Liver (tissue), 9 donors: ENCODE results near the gene SLC10A3. TPM values are rescaled to one million over a fixed set of nuclear protein-coding genes. Genes with fewer than 3 reads are reported as not detected.

ENCODE experiments used
- DNase-seq: peaks from one replicate; pipeline ENCODE4 v3.0.0-alpha.2; 2017; ENCODE audit warnings: low spot score
- H3K27ac ChIP-seq, 2 donors: one replicate each; pipeline ENCODE4 v1.7.0; 2013; ENCODE audit warnings: inconsistent platforms in 2 of 2, low read length in 2 of 2, control low read depth in 1 of 2, low read depth in 1 of 2, mild to moderate bottlenecking in 1 of 2
- H3K27me3 ChIP-seq, 4 donors: one replicate each; pipeline versions ENCODE4 v1.6.1 to v1.7.0; 2013; ENCODE audit warnings: low read length in 3 of 4, inconsistent platforms in 1 of 4, mild to moderate bottlenecking in 1 of 4, moderate library complexity in 1 of 4; ENCODE audit not compliant: control insufficient read depth in 4 of 4, insufficient read depth in 4 of 4
- H3K36me3 ChIP-seq, 4 donors: one replicate each; pipeline versions ENCODE4 v1.6.1 to v1.7.0; 2013; ENCODE audit warnings: low read length in 3 of 4, mild to moderate bottlenecking in 3 of 4, low read depth in 1 of 4, moderate library complexity in 1 of 4; ENCODE audit not compliant: control insufficient read depth in 4 of 4, insufficient read depth in 3 of 4
- H3K4me1 ChIP-seq, 4 donors: one replicate each; pipeline versions ENCODE4 v1.6.1 to v1.7.0; 2013; ENCODE audit warnings: low read length in 3 of 4, mild to moderate bottlenecking in 3 of 4, moderate library complexity in 1 of 4; ENCODE audit not compliant: control insufficient read depth in 4 of 4, insufficient read depth in 4 of 4
- H3K4me3 ChIP-seq, 3 donors: one replicate each; pipeline versions ENCODE4 v1.6.1 to v1.7.0; 2013; ENCODE audit warnings: low read length in 3 of 3, control low read depth in 1 of 3, low read depth in 1 of 3, mild to moderate bottlenecking in 1 of 3
- H3K9ac ChIP-seq, 2 donors: one replicate each; pipeline ENCODE4 v1.7.0; 2013; ENCODE audit warnings: low read length in 2 of 2, mild to moderate bottlenecking in 2 of 2, moderate library complexity in 2 of 2, control low read depth in 1 of 2, low read depth in 1 of 2
- H3K9me3 ChIP-seq, 4 donors: one replicate each; pipeline versions ENCODE4 v1.6.1 to v1.7.0; 2013; ENCODE audit warnings: low read length in 3 of 4; ENCODE audit not compliant: control insufficient read depth in 4 of 4
- EGR1 ChIP-seq, 2 donors: IDR thresholded peaks; 2 replicates each; pipeline ENCODE4 v1.6.1; 2016 to 2018; ENCODE audit warnings: antibody characterized with exemption in 2 of 2, low read depth in 2 of 2
- FOXA1 ChIP-seq: IDR thresholded peaks from 2 replicates; pipeline ENCODE4 v1.6.1; 2016; ENCODE audit warnings: antibody characterized with exemption
- FOXA2 ChIP-seq: IDR thresholded peaks from 2 replicates; pipeline ENCODE4 v1.6.1; 2016; ENCODE audit warnings: antibody characterized with exemption
- GABPA ChIP-seq, 2 donors: IDR thresholded peaks in 1 of 2; conservative IDR thresholded peaks in 1 of 2; 2 replicates each; pipeline ENCODE4 v1.6.1; 2016; ENCODE audit warnings: antibody characterized with exemption in 2 of 2, mild to moderate bottlenecking in 1 of 2, moderate library complexity in 1 of 2
- HNF4A ChIP-seq, 2 donors: conservative IDR thresholded peaks; 2 replicates each; pipeline ENCODE4 v1.6.1; 2016; ENCODE audit warnings: antibody characterized with exemption in 2 of 2, mild to moderate bottlenecking in 2 of 2
- HNF4G ChIP-seq: IDR thresholded peaks from 2 replicates; pipeline ENCODE4 v1.6.1; 2016; ENCODE audit warnings: antibody characterized with exemption
- JUND ChIP-seq, 2 donors: IDR thresholded peaks; 2 replicates each; pipeline ENCODE4 v1.6.1; 2016; ENCODE audit warnings: antibody characterized with exemption in 2 of 2
- NR2F2 ChIP-seq: IDR thresholded peaks from 2 replicates; pipeline ENCODE4 v1.6.1; 2016; ENCODE audit warnings: antibody characterized with exemption
- RAD21 ChIP-seq, 2 donors: IDR thresholded peaks; 2 replicates each; pipeline ENCODE4 v1.6.1; 2016; ENCODE audit warnings: antibody characterized with exemption in 2 of 2, mild to moderate bottlenecking in 2 of 2
- RXRA ChIP-seq, 2 donors: IDR thresholded peaks; 2 replicates each; pipeline ENCODE4 v1.6.1; 2017 to 2018; ENCODE audit warnings: antibody characterized with exemption in 2 of 2, mild to moderate bottlenecking in 1 of 2
- SP1 ChIP-seq: IDR thresholded peaks from 2 replicates; pipeline ENCODE4 v1.6.1; 2018; ENCODE audit warnings: antibody characterized with exemption, mild to moderate bottlenecking
- TAF1 ChIP-seq: conservative IDR thresholded peaks from 2 replicates; pipeline ENCODE4 v1.6.1; 2016; ENCODE audit warnings: antibody characterized with exemption, mild to moderate bottlenecking
- YY1 ChIP-seq: IDR thresholded peaks from 2 replicates; pipeline ENCODE4 v1.6.1; 2016; ENCODE audit warnings: antibody characterized with exemption, mild to moderate bottlenecking
- WGBS: extraction: QIAGEN DNeasy Blood & Tissue Kit; methylation state at CpG from one replicate; pipeline ENCODE4 v1.1.7; 2013; 5-methylcytosine and 5-hydroxymethylcytosine counted together
- polyA plus RNA-seq, 2 donors: library from polyadenylated mRNA; stranded (reverse) in 1 of 2; unstranded in 1 of 2; fragments of 200-250 nt in 1 of 2; fragments of >200 nt in 1 of 2; fragmentation: Nextera tagmentation in 1 of 2; extraction: Ambion mirVana in 1 of 2; gene quantifications; one replicate each; pipeline versions ENCODE4 v1.2.1 to v1.2.3, GENCODE V29; 2013 to 2015
- total RNA-seq, 2 donors: library from RNA; depleted of rRNA; stranded (reverse); fragments of >200 nt; gene quantifications; one replicate each; pipeline ENCODE4 v1.2.3, GENCODE V29; 2014
- TF ChIP-seq, protein P1 (sequence below): fragments of 150-350 bp; IDR thresholded peaks from 2 replicates; pipeline ENCODE4 v1.5.1; 2017; ENCODE audit warnings: improper control_type of control experiment, low read depth, low read length; ENCODE audit not compliant: missing input control
- TF ChIP-seq, protein P2 (sequence below): IDR thresholded peaks from 2 replicates; pipeline ENCODE4 v1.6.1; 2016; ENCODE audit warnings: antibody characterized with exemption
- donor health status: healthy.
- donor health status: healthy.
- donor health status: healthy.
- donor health status: healthy.
- donor health status: healthy.

The SLC10A3 gene
- total and polyA plus RNA-seq, 4 donors = 3.2 to 5.6 (median 4.5) TPM

DNA sequence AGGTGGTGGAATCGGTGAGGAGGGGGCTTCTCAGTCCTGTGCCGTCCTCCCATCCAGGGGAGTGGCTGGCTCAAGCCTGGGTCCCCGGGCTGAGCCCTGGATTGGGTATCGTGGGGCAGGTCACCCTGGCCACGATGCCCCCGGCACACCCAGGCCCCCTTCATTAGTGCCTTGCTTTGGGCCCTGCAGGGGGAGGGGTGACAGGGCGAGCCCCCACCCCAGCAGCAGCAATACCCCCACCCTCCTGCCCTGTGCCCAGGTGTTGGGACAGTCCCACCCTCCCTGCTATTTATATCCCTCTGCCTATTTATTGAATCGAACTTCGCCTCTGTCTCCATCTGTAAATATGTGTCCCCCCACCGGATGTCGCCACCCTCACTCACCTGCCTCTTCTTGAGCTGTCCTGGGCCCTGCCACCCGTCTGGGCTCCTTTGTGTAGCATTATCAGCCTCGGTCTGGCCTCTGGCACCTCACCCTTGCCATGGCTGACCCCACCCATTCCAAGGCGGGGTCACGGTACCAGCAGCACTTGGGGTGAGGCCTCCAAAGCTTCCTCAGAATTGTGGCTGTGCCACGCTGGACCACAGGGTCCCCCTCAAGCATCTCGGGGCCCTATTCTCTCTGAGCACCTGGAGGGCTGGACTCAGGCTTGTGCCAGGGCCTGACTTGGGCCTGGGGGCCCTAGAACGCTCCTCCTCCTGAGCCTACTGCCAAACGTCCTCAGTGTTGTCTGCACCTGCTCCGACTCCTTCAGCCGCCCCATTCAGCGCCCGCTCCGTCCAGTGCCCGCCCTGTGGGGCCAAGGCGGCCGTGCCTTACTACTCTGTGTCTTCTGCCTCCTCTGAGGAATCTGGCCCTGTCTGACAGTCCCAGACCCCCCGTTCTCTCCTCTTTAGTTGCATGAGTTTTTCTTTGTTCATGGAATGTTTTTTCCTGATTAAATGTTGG lies 17.5 kb downstream of the SLC10A3 start (continued):
- TF ChIP-seq NR2F2 = no peak
- TF ChIP-seq HNF4G = no peak
- no peak for TF ChIP-seq SP1
- TF ChIP-seq YY1 = no peak
- no peak for TF ChIP-seq JUND (IDR thresholded peaks at IDR 0.05)
- no peak for TF ChIP-seq RXRA (IDR thresholded peaks at IDR 0.05)
- TF ChIP-seq FOXA2 = no peak
- TF ChIP-seq EGR1 (IDR thresholded peaks at IDR 0.05; ENCODE audit: low read depth in 2 of 2) = no peak
- TF ChIP-seq, protein P1, sequence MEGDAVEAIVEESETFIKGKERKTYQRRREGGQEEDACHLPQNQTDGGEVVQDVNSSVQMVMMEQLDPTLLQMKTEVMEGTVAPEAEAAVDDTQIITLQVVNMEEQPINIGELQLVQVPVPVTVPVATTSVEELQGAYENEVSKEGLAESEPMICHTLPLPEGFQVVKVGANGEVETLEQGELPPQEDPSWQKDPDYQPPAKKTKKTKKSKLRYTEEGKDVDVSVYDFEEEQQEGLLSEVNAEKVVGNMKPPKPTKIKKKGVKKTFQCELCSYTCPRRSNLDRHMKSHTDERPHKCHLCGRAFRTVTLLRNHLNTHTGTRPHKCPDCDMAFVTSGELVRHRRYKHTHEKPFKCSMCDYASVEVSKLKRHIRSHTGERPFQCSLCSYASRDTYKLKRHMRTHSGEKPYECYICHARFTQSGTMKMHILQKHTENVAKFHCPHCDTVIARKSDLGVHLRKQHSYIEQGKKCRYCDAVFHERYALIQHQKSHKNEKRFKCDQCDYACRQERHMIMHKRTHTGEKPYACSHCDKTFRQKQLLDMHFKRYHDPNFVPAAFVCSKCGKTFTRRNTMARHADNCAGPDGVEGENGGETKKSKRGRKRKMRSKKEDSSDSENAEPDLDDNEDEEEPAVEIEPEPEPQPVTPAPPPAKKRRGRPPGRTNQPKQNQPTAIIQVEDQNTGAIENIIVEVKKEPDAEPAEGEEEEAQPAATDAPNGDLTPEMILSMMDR = no peak

DNA sequence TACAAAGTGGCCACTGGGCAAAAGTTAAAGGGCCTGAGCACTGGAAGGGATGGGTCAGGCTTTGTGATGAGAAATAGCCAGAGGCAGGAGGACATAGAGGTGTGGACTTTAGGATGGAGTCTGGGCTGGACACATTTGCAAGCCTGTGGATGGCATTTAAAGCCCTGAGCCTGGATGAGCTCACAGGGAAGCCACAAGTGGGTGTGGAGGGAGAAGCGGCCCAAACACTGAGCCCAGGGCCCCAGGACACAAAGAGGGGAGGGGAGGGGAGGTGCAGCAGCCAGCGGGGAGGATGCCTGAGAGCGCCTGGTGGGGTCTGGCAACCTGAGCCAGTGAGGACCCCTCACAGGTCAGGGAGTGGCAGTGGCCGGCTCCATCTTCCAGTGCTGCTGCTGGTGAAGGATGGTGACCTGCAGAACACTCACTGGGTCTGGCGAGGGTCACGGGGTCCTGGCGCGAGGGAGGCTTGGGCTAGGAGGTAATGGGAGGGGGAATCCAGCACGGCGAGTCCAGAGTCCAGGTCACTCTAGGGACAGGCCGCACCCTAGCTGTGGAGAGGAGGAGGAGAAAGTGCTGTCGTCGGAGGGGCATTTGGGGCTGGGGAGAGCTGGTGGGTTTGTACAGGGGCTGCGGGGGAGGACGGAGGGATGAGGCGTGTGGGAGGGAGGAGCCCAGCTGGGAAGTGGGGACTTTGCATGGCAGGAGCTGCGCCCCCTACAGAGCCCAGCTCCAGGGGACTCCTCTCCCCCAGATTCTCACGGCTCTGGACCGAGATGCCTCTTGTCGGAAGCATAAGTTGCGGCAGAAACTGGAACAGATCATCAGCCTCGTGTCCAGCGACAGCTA lies 18.4 kb downstream of the SLC10A3 start:
- Histone ChIP-seq H3K9me3 (no peaks in the 10 kb centered on the region), H3K4me1 (no peaks in the 10 kb centered on the region), H3K36me3 (no peaks in the 10 kb centered on the region), H3K9ac (no peak overlapping the region), H3K27ac (no peak overlapping the region), H3K27me3 (no peaks in the 10 kb centered on the region), H3K4me3 (no peak overlapping the region)
- DNase-seq = no peak
- TF ChIP-seq HNF4A (conservative IDR thresholded peaks at IDR 0.05) (no peak), TAF1 (no peak), FOXA2 (no peak), GABPA (IDR thresholded peaks at IDR 0.05 in 1 of 2, conservative IDR thresholded peaks at IDR 0.05 in 1 of 2) (no peak), EGR1 (IDR thresholded peaks at IDR 0.05; ENCODE audit: low read depth in 2 of 2) (no peak), RAD21 (IDR thresholded peaks at IDR 0.05) (no peak), YY1 (no peak), FOXA1 (no peak), HNF4G (no peak)
- WGBS = 77% methylated on average over 23 of the region's 23 CpGs

DNA sequence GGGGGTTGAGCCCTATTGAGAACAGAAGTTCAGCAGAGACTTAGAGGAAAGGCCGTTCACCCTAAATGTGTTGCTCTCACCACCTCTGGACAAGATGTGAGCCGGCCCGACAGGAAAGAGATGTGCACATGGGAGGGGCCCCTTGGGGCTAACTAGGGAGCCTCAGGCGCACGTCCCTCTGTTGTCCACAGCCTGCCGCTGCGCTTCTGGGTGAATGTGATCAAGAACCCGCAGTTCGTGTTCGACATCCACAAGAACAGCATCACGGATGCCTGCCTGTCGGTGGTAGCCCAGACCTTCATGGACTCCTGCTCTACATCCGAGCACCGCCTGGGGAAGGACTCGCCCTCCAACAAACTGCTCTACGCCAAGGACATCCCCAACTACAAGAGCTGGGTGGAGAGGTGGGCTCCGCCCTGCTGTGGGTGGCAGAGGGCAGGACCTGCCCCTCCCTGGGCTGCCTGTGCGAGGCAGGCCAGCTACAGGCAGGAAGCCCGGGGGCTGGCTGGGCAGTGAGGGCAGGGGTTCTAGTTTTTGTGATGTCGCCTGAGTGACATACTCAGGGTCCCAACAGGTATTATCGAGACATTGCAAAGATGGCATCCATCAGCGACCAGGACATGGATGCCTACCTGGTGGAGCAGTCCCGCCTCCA lies 19.4 kb downstream of the SLC10A3 start:
- Histone ChIP-seq H3K9ac (no peak overlapping the region), H3K4me3 (no peak overlapping the region), H3K27me3 (no peaks in the 10 kb centered on the region), H3K9me3 (no peaks in the 10 kb centered on the region), H3K4me1 (no peaks in the 10 kb centered on the region), H3K27ac (no peak overlapping the region), H3K36me3 (peaks cover 0 to 1% (median 0%) of the 10 kb centered on the region in 4 donors)
- TF ChIP-seq, protein P2, sequence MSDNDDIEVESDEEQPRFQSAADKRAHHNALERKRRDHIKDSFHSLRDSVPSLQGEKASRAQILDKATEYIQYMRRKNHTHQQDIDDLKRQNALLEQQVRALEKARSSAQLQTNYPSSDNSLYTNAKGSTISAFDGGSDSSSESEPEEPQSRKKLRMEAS = no peak
- no peak for TF ChIP-seq RXRA (IDR thresholded peaks at IDR 0.05)
- TF ChIP-seq TAF1 = no peak
- no peak for TF ChIP-seq RAD21 (IDR thresholded peaks at IDR 0.05)
- no peak for TF ChIP-seq HNF4G
- TF ChIP-seq, protein P1 = no peak
- no peak for TF ChIP-seq FOXA2
- no peak for TF ChIP-seq HNF4A (conservative IDR thresholded peaks at IDR 0.05)
- no peak for TF ChIP-seq NR2F2
- no peak for TF ChIP-seq JUND (IDR thresholded peaks at IDR 0.05)
- 96% methylated on average over 21 of the region's 23 CpGs for WGBS
- no peak for DNase-seq
